Measurements from ENCODE around the gene MAP2K4.

DNA sequence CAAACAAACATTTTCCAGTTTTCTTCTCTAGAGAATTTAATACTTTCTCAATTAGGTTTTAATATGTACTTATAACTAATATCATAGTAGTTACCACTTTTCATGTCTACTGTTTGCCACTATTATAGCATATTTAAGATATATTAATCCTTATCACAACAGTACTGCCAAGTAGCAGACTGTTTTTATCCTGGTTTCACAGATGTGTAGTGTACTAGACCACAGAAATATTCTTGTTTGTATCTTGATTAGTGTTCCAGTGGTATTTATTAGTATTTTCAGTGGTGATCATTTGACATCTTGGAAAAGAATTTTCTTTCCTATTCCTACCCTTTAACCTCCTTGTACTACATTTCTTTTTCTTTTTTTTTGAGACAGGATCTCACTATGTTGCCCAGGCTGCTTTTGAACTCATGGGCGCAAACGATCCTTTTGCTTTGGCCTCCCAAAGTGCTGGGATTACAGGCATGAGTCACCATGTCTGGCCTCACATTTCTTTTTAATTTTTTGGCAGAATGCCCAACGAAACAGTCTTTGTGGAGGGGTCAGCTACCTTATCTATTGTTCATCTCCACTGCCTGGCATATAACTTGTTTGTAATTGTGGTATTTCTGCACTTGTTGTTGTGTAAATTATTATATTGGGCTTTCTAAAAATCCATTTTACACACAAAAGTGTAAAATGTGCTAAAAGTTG lies 27.2 kb downstream of the MAP2K4 start:
- TF ChIP-seq EZH2 (IDR thresholded peaks at IDR 0.05; ENCODE audit: insufficient read depth, poor library complexity, severe bottlenecking) = no peak
- no peak for TF ChIP-seq EZH2phosphoT487 (IDR thresholded peaks at IDR 0.05; ENCODE audit: insufficient read depth, low read depth)
